HG03575 (cell line): ENCODE results near the gene TMEM170A.
"Not testable (repeated sequence)": the region's sequence is repeated elsewhere in the genome, so short reads cannot be mapped to it uniquely, and the experiment has no call there.

Experiments used
- ATAC-seq: cut with Tn5 transposase; IDR thresholded peaks from one replicate; pipeline ENCODE4 v1.9.1; 2021; ENCODE audit not compliant: unreplicated experiment, insufficient number of reproducible peaks, low FRiP score; ENCODE audit errors: extremely low read depth

TMEM170A gene

GRCh38 chr16:75458029-75458428 lies 6.5 kb downstream of the TMEM170A start:
- no peak for ATAC-seq

- ATAC-seq, result no peak
Observed at GRCh38 chr16:75457485-75458021, 6.9 kb downstream of the TMEM170A start.

- no peak for ATAC-seq
Observed at GRCh38 chr16:75456971-75457370, 7.5 kb downstream of the TMEM170A start.

GRCh38 chr16:75456486-75456885 lies 8.0 kb downstream of the TMEM170A start:
- not testable (repeated sequence) for ATAC-seq

GRCh38 chr16:75455677-75456076 lies 8.8 kb downstream of the TMEM170A start:
- ATAC-seq, result no peak

- ATAC-seq, result no peak
Observed at GRCh38 chr16:75452464-75453190, 11.9 kb downstream of the TMEM170A start.

- ATAC-seq, result no peak
Observed at GRCh38 chr16:75446416-75446815, 18.1 kb downstream of the TMEM170A start.

- ATAC-seq, result no peak
Observed at GRCh38 chr16:75445298-75445697, 19.2 kb downstream of the TMEM170A start.

GRCh38 chr16:75443298-75443697 lies 21.2 kb downstream of the TMEM170A start:
- ATAC-seq, result no peak

- ATAC-seq, result peak; percentile 38
Observed at GRCh38 chr16:75433732-75434413, 30.6 kb downstream of the TMEM170A start.

GRCh38 chr16:75432828-75433731 lies 31.4 kb downstream of the TMEM170A start, which contains the start of gene CFDP1:
Gene CFDP1 (minus strand): TSS chr16:75433503. CDS start chr16:75433352, 151 bp downstream.
- peak; percentile 64 for ATAC-seq

- ATAC-seq, result no peak
Observed at GRCh38 chr16:75429621-75430403, 34.7 kb downstream of the TMEM170A start.

- not testable (repeated sequence) for ATAC-seq
Observed at GRCh38 chr16:75426524-75426923, 38.0 kb downstream of the TMEM170A start.

GRCh38 chr16:75424105-75424762 lies 40.3 kb downstream of the TMEM170A start:
- ATAC-seq, result not testable (repeated sequence)

- no peak for ATAC-seq
Observed at GRCh38 chr16:75423723-75424104, 40.8 kb downstream of the TMEM170A start.

- ATAC-seq, result no peak
Observed at GRCh38 chr16:75421820-75422126, 42.7 kb downstream of the TMEM170A start.

- ATAC-seq, result no peak
Observed at GRCh38 chr16:75420987-75421819, 43.3 kb downstream of the TMEM170A start.
